Naive thymus-derived CD8-positive, alpha-beta T cell (primary cell): ENCODE data around the gene APOBEC2. TPM values are rescaled to one million over a fixed set of nuclear protein-coding genes. Genes with fewer than 3 reads are reported as not detected.
A peak's percentile ranks its signal among the peaks of the same experiment; 100 is the strongest.

ENCODE experiments used
- ATAC-seq, 2 donors: fragments of 150-1000 bp; cut with Tn5 transposase in 1 of 2; sonication (Bioruptor Pico), chemical (Tn5 transposase) in 1 of 2; 1 replicate in 1 of 2; 2 replicates in 1 of 2; pipeline ENCODE4 v1.10.0; 2021; ENCODE audit warnings: mild to moderate bottlenecking in 2 of 2, moderate library complexity in 2 of 2
- POLR2A ChIA-PET: fragments of 350-600 bp; sonication (Branson Sonifier 250); formaldehyde crosslinking; loops from one replicate; lab custom pipeline; 2021; ENCODE audit warnings: antibody characterized with exemption; lab: Charles Lee
- DNase-seq, 10 donors: peaks; one replicate each; pipeline versions ENCODE4 v3.0.0 to v3.0.0-alpha.2; 2020 to 2022
- H3K27ac Mint-ChIP-seq, 10 donors: one replicate each; pipeline ENCODE4 v1.8.0; 2020 to 2022; ENCODE audit warnings: mild to moderate bottlenecking in 10 of 10, mixed read lengths in 10 of 10, moderate library complexity in 4 of 10, inconsistent platforms in 1 of 10
- H3K27me3 Mint-ChIP-seq, 5 donors: one replicate each; pipeline ENCODE4 v1.8.0; 2021 to 2022; ENCODE audit warnings: mixed read lengths in 5 of 5
- H3K36me3 Mint-ChIP-seq, 3 donors: one replicate each; pipeline ENCODE4 v1.8.0; 2020 to 2022; ENCODE audit warnings: mixed read lengths in 3 of 3, mild to moderate bottlenecking in 2 of 3, inconsistent platforms in 1 of 3
- H3K4me1 Mint-ChIP-seq, 4 donors: one replicate each; pipeline ENCODE4 v1.8.0; 2021 to 2022; ENCODE audit warnings: mixed read lengths in 4 of 4
- H3K4me3 Mint-ChIP-seq, 10 donors: one replicate each; pipeline ENCODE4 v1.8.0; 2020 to 2022; ENCODE audit warnings: mild to moderate bottlenecking in 10 of 10, mixed read lengths in 10 of 10, moderate library complexity in 6 of 10, inconsistent platforms in 1 of 10
- H3K9me3 Mint-ChIP-seq, 9 donors: one replicate each; pipeline ENCODE4 v1.8.0; 2020 to 2022; ENCODE audit warnings: mixed read lengths in 9 of 9, mild to moderate bottlenecking in 3 of 9, inconsistent platforms in 1 of 9, moderate library complexity in 1 of 9
- polyA plus RNA-seq, 3 donors: library from polyadenylated mRNA; unstranded; fragments of 300-500 nt; fragmentation: Illumina TruSeq; gene quantifications; one replicate each; pipeline ENCODE4 v1.2.3, GENCODE V29; 2021
- total RNA-seq, 8 experiments: library from RNA in 2 of 8; stranded (reverse) in 2 of 8; gene quantifications; one replicate each; pipeline ENCODE4 v1.2.3 and lab custom pipeline; 2021 to 2026

Gene APOBEC2
- total and polyA plus RNA-seq, 5 experiments from 2014 or later = 0.39 to 0.45 TPM; not detected in 3

DNA sequence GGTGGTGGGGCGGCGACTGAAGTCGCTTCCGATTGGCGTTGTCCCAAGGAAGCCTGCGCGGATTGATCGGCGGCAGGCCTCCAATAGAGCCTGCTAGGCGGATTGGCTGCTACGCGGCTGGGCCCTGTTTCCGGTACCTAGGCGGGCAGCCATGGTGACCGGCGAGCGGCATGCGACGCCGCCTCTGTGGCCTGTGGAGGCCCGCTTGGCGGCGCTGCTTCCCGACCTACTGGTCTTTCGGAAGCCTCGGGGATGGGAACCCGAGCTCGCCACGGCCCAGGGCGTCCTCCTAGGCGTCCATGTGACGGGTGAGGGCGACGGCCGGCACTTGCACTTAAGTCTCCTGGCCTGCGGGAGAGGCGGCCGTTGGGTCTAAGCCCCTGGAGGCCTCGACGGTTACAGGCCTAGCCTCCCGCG lies 47.9 kb downstream of the APOBEC2 start:
- ATAC-seq = peak in 1 of 2 donors; percentile 83
- Mint-ChIP-seq H3K4me3 (peak overlapping the region in 4 of 10 donors; percentile 17 to 59 (median 30)), H3K36me3 (peaks cover 5 to 59% (median 29%) of the 10 kb centered on the region in 3 donors)

DNA sequence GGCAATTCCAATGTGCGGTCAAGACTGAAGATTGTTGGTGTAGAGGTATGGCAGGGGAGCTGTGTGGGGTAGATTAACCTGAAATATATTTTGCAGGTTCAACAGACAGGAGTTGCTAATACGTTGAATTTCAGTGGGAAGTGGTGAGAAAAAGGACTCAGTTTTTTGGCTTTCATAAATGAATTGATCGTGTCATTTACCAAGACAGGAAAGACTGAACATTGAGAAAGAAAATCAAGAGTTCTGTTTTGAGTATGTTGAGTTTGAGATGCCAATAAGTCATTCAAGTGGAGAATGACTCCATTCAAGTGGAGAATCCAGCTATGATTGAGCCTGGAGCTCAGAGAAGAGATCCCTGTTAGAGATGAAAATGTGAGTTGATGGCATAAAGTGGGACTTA lies 50.8 kb downstream of the APOBEC2 start:
- ATAC-seq = no peak
- no peak for DNase-seq
- H3K36me3 Mint-ChIP-seq = peaks cover 5 to 36% (median 13%) of the 10 kb centered on the region in 3 donors
- no peaks in the 10 kb centered on the region for H3K9me3 Mint-ChIP-seq
- H3K4me1 Mint-ChIP-seq = peaks cover 3 to 11% (median 7%) of the 10 kb centered on the region in 4 donors
- H3K4me3 Mint-ChIP-seq = no peak overlapping the region
- POLR2A ChIA-PET = no interaction called here
- no peak overlapping the region for H3K27ac Mint-ChIP-seq
- no peaks in the 10 kb centered on the region for H3K27me3 Mint-ChIP-seq

More for the DNA sequence above, 47.9 kb downstream of the APOBEC2 start:
- no peaks in the 10 kb centered on the region for H3K9me3 Mint-ChIP-seq
- peak overlapping the region in 4 of 10 donors; percentile 13 to 70 (median 58) for H3K27ac Mint-ChIP-seq
- peak in 4 of 10 donors; percentile 7 to 68 (median 44) for DNase-seq
- peaks cover 9 to 25% (median 19%) of the 10 kb centered on the region in 4 donors for H3K4me1 Mint-ChIP-seq
- POLR2A ChIA-PET = interaction anchor here (0.6 kb wide), 1 partner anchor 178 kb away, joined by 4 read pairs; no protein-coding TSS in a partner anchor
- no peaks in the 10 kb centered on the region for H3K27me3 Mint-ChIP-seq

DNA sequence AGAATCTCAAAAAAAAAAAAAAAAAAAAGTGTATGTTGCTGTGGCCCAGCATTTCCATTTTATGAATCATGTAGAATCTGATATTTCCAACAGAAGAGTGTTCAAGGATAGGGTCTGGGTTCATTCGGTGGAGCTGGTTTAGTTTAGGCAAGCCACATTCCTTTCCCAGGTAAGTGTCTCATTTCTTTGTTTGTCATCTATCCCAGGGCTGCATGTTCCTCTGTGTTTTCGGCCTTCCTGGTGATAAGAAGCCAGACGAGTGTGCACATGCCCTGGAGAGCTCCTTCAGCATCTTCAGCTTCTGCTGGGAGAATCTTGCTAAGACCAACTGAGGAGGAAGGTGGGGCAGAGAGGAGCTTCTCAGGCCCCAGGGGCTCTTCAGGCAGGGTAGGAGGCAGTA lies 58.0 kb downstream of the APOBEC2 start:
- no peak for ATAC-seq
- Mint-ChIP-seq H3K36me3 (peaks cover 0 to 31% (median 6%) of the 10 kb centered on the region in 3 donors), H3K9me3 (no peaks in the 10 kb centered on the region), H3K4me1 (peaks cover 0 to 1% (median 0%) of the 10 kb centered on the region in 4 donors), H3K4me3 (no peak overlapping the region), H3K27ac (peak overlapping the region in 1 of 10 donors; percentile 27), H3K27me3 (no peaks in the 10 kb centered on the region)
- POLR2A ChIA-PET = no interaction called here
- DNase-seq = no peak

Other genes starting within 250 kb of the APOBEC2 start
- 1 to 10 TPM; 6.3 to 7.3 TPM for gene UNC5CL, start 14.0 kb upstream of the APOBEC2 start, total RNA-seq
- gene UNC5CL, start 14.0 kb upstream of the APOBEC2 start, polyA plus RNA-seq = under 1 TPM in 2 of 3 donors, not detected in 1; 0.07 to 0.34 TPM
- not detected for gene TSPO2, start 10.7 kb upstream of the APOBEC2 start, total RNA-seq
- gene TSPO2, start 10.7 kb upstream of the APOBEC2 start, polyA plus RNA-seq = not detected
- gene OARD1, start 19.2 kb downstream of the APOBEC2 start, total RNA-seq = 10 to 100 TPM; 48.7 to 52.1 TPM
- 10 to 100 TPM; 41.2 to 48.5 (median 48.1) TPM for gene OARD1, start 19.2 kb downstream of the APOBEC2 start, polyA plus RNA-seq
- gene NFYA, start 19.8 kb downstream of the APOBEC2 start, total RNA-seq = 10 to 100 TPM; 58.9 to 60.0 TPM
- gene NFYA, start 19.8 kb downstream of the APOBEC2 start, polyA plus RNA-seq = 10 to 100 TPM; 17.0 to 27.9 (median 20.4) TPM
- not detected for gene TREML1, start 101.1 kb downstream of the APOBEC2 start, total RNA-seq
- not detected for gene TREML1, start 101.1 kb downstream of the APOBEC2 start, polyA plus RNA-seq
- gene TREM2, start 109.9 kb downstream of the APOBEC2 start, total RNA-seq = under 1 TPM in 1 of 2 experiments, not detected in 1; 0.49 TPM
- not detected for gene TREM2, start 109.9 kb downstream of the APOBEC2 start, polyA plus RNA-seq
- 1 to 10 TPM; 1.7 to 1.9 TPM for gene TREML2, start 147.9 kb downstream of the APOBEC2 start, total RNA-seq
- gene TREML2, start 147.9 kb downstream of the APOBEC2 start, polyA plus RNA-seq = 1 to 10 TPM in 1 of 3 donors, under 1 TPM in 2; 0.65 to 1.5 (median 0.70) TPM
- not detected for gene TREML4, start 175.1 kb downstream of the APOBEC2 start, total RNA-seq
- not detected for gene TREML4, start 175.1 kb downstream of the APOBEC2 start, polyA plus RNA-seq
- gene TREM1, start 233.5 kb downstream of the APOBEC2 start, total RNA-seq = not detected
- under 1 TPM in 1 of 3 donors, not detected in 2; 0.36 TPM for gene TREM1, start 233.5 kb downstream of the APOBEC2 start, polyA plus RNA-seq